HG03354 (cell line): Measurements from ENCODE around the gene ZXDB.
A peak's percentile ranks its signal among the peaks of the same experiment; 100 is the strongest.
"Not testable (repeated sequence)": the region's sequence is repeated elsewhere in the genome, so short reads cannot be mapped to it uniquely, and the experiment has no call there.

Experiments used
- ATAC-seq: cut with Tn5 transposase; IDR thresholded peaks from one replicate; pipeline ENCODE4 v1.9.1; 2021; ENCODE audit warnings: mild to moderate bottlenecking; ENCODE audit not compliant: unreplicated experiment, poor library complexity, severe bottlenecking

ZXDB gene

GRCh38 chrX:57591284-57592159 is at the start of gene ZXDB:
TSS of gene ZXDB (plus strand) at chrX:57592011. CDS start at chrX:57592049, 38 bp downstream.
- ATAC-seq = peak; percentile 64

- ATAC-seq = no peak
These were observed 26.6 kb upstream of the ZXDB start for GRCh38 chrX:57565198-57565597.

- ATAC-seq = no peak
These were observed 18.1 kb upstream of the ZXDB start for GRCh38 chrX:57573754-57574153.

GRCh38 chrX:57582948-57583347 is 8.9 kb upstream of the ZXDB start:
- ATAC-seq = not testable (repeated sequence)

- no peak for ATAC-seq
These were observed 8.3 kb upstream of the ZXDB start for GRCh38 chrX:57583477-57583876.

GRCh38 chrX:57586360-57586759 is 5.5 kb upstream of the ZXDB start:
- ATAC-seq = no peak

- no peak for ATAC-seq
These were observed 4.7 kb upstream of the ZXDB start for GRCh38 chrX:57587062-57587461.

GRCh38 chrX:57587607-57588006 is 4.2 kb upstream of the ZXDB start:
- no peak for ATAC-seq

- ATAC-seq = peak; percentile 81
These were observed 516 bp downstream of the ZXDB start for GRCh38 chrX:57592160-57592893.

- peak; percentile 51 for ATAC-seq
These were observed 1.0 kb downstream of the ZXDB start for GRCh38 chrX:57592894-57593215.

- ATAC-seq = no peak
These were observed 3.6 kb downstream of the ZXDB start for GRCh38 chrX:57595381-57595811.

GRCh38 chrX:57596109-57596508 is 4.3 kb downstream of the ZXDB start:
- ATAC-seq = no peak

- no peak for ATAC-seq
These were observed 4.7 kb downstream of the ZXDB start for GRCh38 chrX:57596516-57596915.

- no peak for ATAC-seq
These were observed 15.7 kb downstream of the ZXDB start for GRCh38 chrX:57607295-57608187.

- not testable (repeated sequence) for ATAC-seq
These were observed 21.5 kb downstream of the ZXDB start for GRCh38 chrX:57613351-57613750.

- ATAC-seq = not testable (repeated sequence)
These were observed 37.6 kb downstream of the ZXDB start for GRCh38 chrX:57629438-57629837.

GRCh38 chrX:57640674-57641016 is 48.8 kb downstream of the ZXDB start:
- ATAC-seq = no peak

GRCh38 chrX:57641338-57641737 is 49.5 kb downstream of the ZXDB start:
- ATAC-seq = no peak

- no peak for ATAC-seq
These were observed 51.9 kb downstream of the ZXDB start for GRCh38 chrX:57643698-57644097.

- no peak for ATAC-seq
These were observed 55.2 kb downstream of the ZXDB start for GRCh38 chrX:57647020-57647419.
